ENCODE measurements around the gene IMPDH2.

IMPDH2 gene

GRCh38 chr3:49007771-49008528, 21.2 kb downstream of the IMPDH2 start:
- Mint-ChIP-seq H3K36me3 (ENCODE audit: insufficient read depth) (peaks cover 19% of the 10 kb centered on the region), H3K4me1 (peaks cover 26% of the 10 kb centered on the region), H3K27me3 (no peaks in the 10 kb centered on the region), H3K9me3 (no peaks in the 10 kb centered on the region), H3K4me3 (peak overlapping the region; percentile 99), H3K27ac (ENCODE audit: low read depth) (peak overlapping the region; percentile 97)
- peak; percentile 47 for ATAC-seq (replicated peaks; ENCODE audit: extremely low read depth, poor library complexity, severe bottlenecking)
- peak; percentile 68 to 69 for DNase-seq (ENCODE audit: low spot score in 2 of 2)

- Mint-ChIP-seq H3K27ac (ENCODE audit: low read depth) (peak within 1 kb of the TSS; percentile 97), H3K9me3 (no peaks in the 10 kb centered on the region), H3K4me3 (peak within 1 kb of the TSS; percentile 99), H3K27me3 (no peaks in the 10 kb centered on the region), H3K36me3 (ENCODE audit: insufficient read depth) (peaks cover 19% of the 10 kb centered on the region), H3K4me1 (peaks cover 26% of the 10 kb centered on the region)
- DNase-seq (ENCODE audit: low spot score in 2 of 2) = peak; percentile 86 to 95
- ATAC-seq (replicated peaks; ENCODE audit: extremely low read depth, poor library complexity, severe bottlenecking) = peak; percentile 96
Observed at GRCh38 chr3:49007068-49007770, 22.0 kb downstream of the IMPDH2 start, which contains the start of gene WDR6. Gene WDR6 (plus strand): TSS chr3:49007391. CDS start chr3:49007432, 41 bp downstream.

GRCh38 chr3:49006408-49007067, 22.7 kb downstream of the IMPDH2 start:
- DNase-seq (ENCODE audit: low spot score in 2 of 2) (peak in 1 of 2 donors; percentile 29), ATAC-seq (replicated peaks; ENCODE audit: extremely low read depth, poor library complexity, severe bottlenecking) (no peak)
- Mint-ChIP-seq H3K36me3 (ENCODE audit: insufficient read depth) (peaks cover 15% of the 10 kb centered on the region), H3K4me3 (peak overlapping the region; percentile 99), H3K9me3 (no peaks in the 10 kb centered on the region), H3K27me3 (no peaks in the 10 kb centered on the region), H3K4me1 (peaks cover 26% of the 10 kb centered on the region), H3K27ac (ENCODE audit: low read depth) (peak overlapping the region; percentile 97)

- Mint-ChIP-seq H3K4me3 (peak overlapping the region; percentile 99), H3K4me1 (peaks cover 26% of the 10 kb centered on the region), H3K27ac (ENCODE audit: low read depth) (no peak overlapping the region), H3K36me3 (ENCODE audit: insufficient read depth) (peaks cover 14% of the 10 kb centered on the region), H3K27me3 (no peaks in the 10 kb centered on the region), H3K9me3 (no peaks in the 10 kb centered on the region)
- DNase-seq (ENCODE audit: low spot score in 2 of 2) (no peak), ATAC-seq (replicated peaks; ENCODE audit: extremely low read depth, poor library complexity, severe bottlenecking) (no peak)
Observed at GRCh38 chr3:49005998-49006397, 23.2 kb downstream of the IMPDH2 start.

- Mint-ChIP-seq H3K27me3 (no peaks in the 10 kb centered on the region), H3K36me3 (ENCODE audit: insufficient read depth) (peaks cover 13% of the 10 kb centered on the region), H3K9me3 (no peaks in the 10 kb centered on the region), H3K27ac (ENCODE audit: low read depth) (no peak overlapping the region), H3K4me1 (peaks cover 26% of the 10 kb centered on the region), H3K4me3 (no peak overlapping the region)
- no peak for ATAC-seq (replicated peaks; ENCODE audit: extremely low read depth, poor library complexity, severe bottlenecking)
- no peak for DNase-seq (ENCODE audit: low spot score in 2 of 2)
Observed at GRCh38 chr3:49005303-49005680, 23.9 kb downstream of the IMPDH2 start.

GRCh38 chr3:49004352-49005302, 24.6 kb downstream of the IMPDH2 start:
- no peak for DNase-seq (ENCODE audit: low spot score in 2 of 2)
- no peaks in the 10 kb centered on the region for H3K27me3 Mint-ChIP-seq
- ATAC-seq (replicated peaks; ENCODE audit: extremely low read depth, poor library complexity, severe bottlenecking) = no peak
- H3K4me3 Mint-ChIP-seq = no peak overlapping the region
- H3K9me3 Mint-ChIP-seq = no peaks in the 10 kb centered on the region
- peaks cover 30% of the 10 kb centered on the region for H3K4me1 Mint-ChIP-seq
- H3K27ac Mint-ChIP-seq (ENCODE audit: low read depth) = no peak overlapping the region
- peaks cover 13% of the 10 kb centered on the region for H3K36me3 Mint-ChIP-seq (ENCODE audit: insufficient read depth)

GRCh38 chr3:49001155-49001554, 28.0 kb downstream of the IMPDH2 start:
- Mint-ChIP-seq H3K9me3 (no peaks in the 10 kb centered on the region), H3K36me3 (ENCODE audit: insufficient read depth) (peaks cover 6% of the 10 kb centered on the region), H3K4me1 (peaks cover 6% of the 10 kb centered on the region), H3K27ac (ENCODE audit: low read depth) (no peak overlapping the region), H3K4me3 (no peak overlapping the region), H3K27me3 (no peaks in the 10 kb centered on the region)
- DNase-seq (ENCODE audit: low spot score in 2 of 2) = no peak
- ATAC-seq (replicated peaks; ENCODE audit: extremely low read depth, poor library complexity, severe bottlenecking) = no peak

GRCh38 chr3:48999085-48999858, 29.9 kb downstream of the IMPDH2 start:
- Mint-ChIP-seq H3K36me3 (ENCODE audit: insufficient read depth) (peaks cover 6% of the 10 kb centered on the region), H3K4me1 (peaks cover 14% of the 10 kb centered on the region), H3K9me3 (no peaks in the 10 kb centered on the region), H3K27me3 (no peaks in the 10 kb centered on the region), H3K4me3 (no peak overlapping the region), H3K27ac (ENCODE audit: low read depth) (peak overlapping the region; percentile 78)
- DNase-seq (ENCODE audit: low spot score in 2 of 2) (no peak), ATAC-seq (replicated peaks; ENCODE audit: extremely low read depth, poor library complexity, severe bottlenecking) (no peak)

GRCh38 chr3:48997714-48998637, 31.2 kb downstream of the IMPDH2 start:
- Mint-ChIP-seq H3K27me3 (no peaks in the 10 kb centered on the region), H3K4me3 (no peak overlapping the region), H3K27ac (ENCODE audit: low read depth) (no peak overlapping the region), H3K36me3 (ENCODE audit: insufficient read depth) (peaks cover 6% of the 10 kb centered on the region), H3K4me1 (peaks cover 19% of the 10 kb centered on the region), H3K9me3 (no peaks in the 10 kb centered on the region)
- ATAC-seq (replicated peaks; ENCODE audit: extremely low read depth, poor library complexity, severe bottlenecking) = no peak
- DNase-seq (ENCODE audit: low spot score in 2 of 2) = no peak

GRCh38 chr3:48997102-48997635, 32.0 kb downstream of the IMPDH2 start:
- no peaks in the 10 kb centered on the region for H3K9me3 Mint-ChIP-seq
- H3K36me3 Mint-ChIP-seq (ENCODE audit: insufficient read depth) = peaks cover 10% of the 10 kb centered on the region
- H3K27ac Mint-ChIP-seq (ENCODE audit: low read depth) = peak overlapping the region; percentile 8
- peaks cover 19% of the 10 kb centered on the region for H3K4me1 Mint-ChIP-seq
- DNase-seq (ENCODE audit: low spot score in 2 of 2) (no peak), ATAC-seq (replicated peaks; ENCODE audit: extremely low read depth, poor library complexity, severe bottlenecking) (no peak)
- H3K27me3 Mint-ChIP-seq = no peaks in the 10 kb centered on the region
- H3K4me3 Mint-ChIP-seq = no peak overlapping the region

Measured in central memory CD8-positive, alpha-beta T cell (primary cell).